ENCODE measurements around the gene EPB41L5.

Gene EPB41L5

DNA sequence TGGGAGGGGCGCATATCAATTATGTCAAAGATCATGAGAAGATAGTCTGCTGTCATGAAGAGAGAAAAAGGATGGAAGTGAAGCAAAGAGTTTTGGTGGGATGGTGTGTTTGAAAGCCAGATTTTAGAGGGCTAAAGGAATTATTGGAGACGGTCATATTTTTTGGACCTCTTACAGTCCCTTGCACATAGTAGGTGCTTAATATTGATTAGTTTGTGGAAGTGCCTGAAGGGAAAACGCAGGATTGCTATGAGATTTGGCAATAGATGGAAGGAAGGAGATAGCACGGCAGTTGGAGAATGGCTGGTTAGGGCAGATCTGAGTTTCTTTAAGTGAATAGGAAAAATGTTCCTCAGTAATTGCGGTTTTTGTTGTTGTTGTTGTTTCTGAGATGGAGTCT lies 15.9 kb downstream of the EPB41L5 start:
- TF ChIP-seq, protein P1, sequence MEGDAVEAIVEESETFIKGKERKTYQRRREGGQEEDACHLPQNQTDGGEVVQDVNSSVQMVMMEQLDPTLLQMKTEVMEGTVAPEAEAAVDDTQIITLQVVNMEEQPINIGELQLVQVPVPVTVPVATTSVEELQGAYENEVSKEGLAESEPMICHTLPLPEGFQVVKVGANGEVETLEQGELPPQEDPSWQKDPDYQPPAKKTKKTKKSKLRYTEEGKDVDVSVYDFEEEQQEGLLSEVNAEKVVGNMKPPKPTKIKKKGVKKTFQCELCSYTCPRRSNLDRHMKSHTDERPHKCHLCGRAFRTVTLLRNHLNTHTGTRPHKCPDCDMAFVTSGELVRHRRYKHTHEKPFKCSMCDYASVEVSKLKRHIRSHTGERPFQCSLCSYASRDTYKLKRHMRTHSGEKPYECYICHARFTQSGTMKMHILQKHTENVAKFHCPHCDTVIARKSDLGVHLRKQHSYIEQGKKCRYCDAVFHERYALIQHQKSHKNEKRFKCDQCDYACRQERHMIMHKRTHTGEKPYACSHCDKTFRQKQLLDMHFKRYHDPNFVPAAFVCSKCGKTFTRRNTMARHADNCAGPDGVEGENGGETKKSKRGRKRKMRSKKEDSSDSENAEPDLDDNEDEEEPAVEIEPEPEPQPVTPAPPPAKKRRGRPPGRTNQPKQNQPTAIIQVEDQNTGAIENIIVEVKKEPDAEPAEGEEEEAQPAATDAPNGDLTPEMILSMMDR (IDR thresholded peaks at IDR 0.05; ENCODE audit: control insufficient read depth, insufficient read depth, low read depth, low read length, missing control alignments) = no peak
- no peak for DNase-seq (ENCODE audit: low read depth)
- H3K4me3 ChIP-seq (ENCODE audit: control insufficient read depth, low read depth, low read length) = no peak overlapping the region

DNA sequence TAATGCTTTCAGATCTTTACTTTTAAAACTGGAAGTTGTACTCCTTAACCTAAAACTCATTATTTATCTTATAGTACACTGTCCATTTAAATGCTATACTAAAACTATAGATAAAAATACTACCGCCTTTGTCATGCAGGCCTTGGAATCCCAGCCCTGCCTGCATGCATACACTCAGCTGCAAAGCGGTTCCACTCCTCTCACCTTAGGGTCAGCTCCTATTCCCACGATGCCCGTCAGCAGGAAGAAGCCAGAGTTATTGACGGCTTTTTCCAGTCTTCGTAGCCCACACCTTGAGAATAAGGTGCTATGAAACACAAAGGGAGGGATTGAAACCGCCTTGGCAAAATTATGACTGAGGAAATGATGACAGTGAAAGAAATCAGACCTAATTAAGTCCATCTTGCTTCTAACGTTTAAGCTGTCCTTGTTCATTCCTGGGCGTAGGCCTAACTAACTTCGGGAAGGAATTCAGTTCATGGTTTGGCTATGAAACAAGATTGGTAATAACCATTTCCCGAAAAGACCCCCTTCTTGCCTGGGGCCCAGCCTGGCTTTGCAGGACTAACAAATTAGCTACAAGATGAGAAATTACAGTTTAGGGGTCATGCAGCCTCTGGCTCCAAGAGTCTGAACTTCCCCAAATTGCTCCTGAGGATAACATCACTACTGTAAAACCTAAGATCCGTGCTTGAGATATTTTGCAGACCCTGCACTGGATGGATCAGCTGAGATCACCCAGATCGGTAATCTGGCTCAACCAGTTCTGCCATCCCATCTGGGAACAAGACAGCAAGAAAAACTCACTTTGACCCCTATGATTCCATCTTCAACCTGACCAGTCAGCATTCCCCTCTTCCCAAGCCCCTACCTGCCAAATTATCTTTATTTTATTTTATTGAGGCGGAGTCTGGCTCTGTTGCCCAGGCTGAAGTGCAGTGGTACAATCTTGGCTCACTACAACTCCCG lies 17.1 kb downstream of the EPB41L5 start:
- TF ChIP-seq, protein P1 (IDR thresholded peaks at IDR 0.05; ENCODE audit: control insufficient read depth, insufficient read depth, low read depth, low read length, missing control alignments) = no peak
- DNase-seq (ENCODE audit: low read depth) = no peak
- H3K4me3 ChIP-seq (ENCODE audit: control insufficient read depth, low read depth, low read length) = no peak overlapping the region

DNA sequence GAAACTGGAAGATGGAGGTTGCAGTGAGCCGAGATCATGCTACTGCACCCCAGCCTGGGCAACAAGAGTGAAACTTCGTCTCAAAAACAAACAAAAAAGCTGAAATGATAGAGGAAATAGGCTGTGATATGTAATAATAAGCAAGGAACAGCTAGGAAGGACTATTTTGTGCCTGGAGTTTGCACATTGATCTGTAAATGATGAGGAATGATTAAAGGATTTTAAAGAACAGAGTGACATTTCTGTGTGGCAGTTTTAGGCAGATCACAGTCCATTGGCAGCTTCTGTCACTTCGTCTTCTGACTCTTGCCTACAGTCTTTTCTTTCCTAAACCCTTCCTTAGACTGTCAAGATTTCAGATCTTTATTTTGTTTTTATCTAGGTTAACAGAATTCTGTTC lies 19.4 kb downstream of the EPB41L5 start:
- TF ChIP-seq, protein P1 (IDR thresholded peaks at IDR 0.05; ENCODE audit: control insufficient read depth, insufficient read depth, low read depth, low read length, missing control alignments) = no peak
- DNase-seq (ENCODE audit: low read depth) = no peak
- H3K4me3 ChIP-seq (ENCODE audit: control insufficient read depth, low read depth, low read length) = no peak overlapping the region

DNA sequence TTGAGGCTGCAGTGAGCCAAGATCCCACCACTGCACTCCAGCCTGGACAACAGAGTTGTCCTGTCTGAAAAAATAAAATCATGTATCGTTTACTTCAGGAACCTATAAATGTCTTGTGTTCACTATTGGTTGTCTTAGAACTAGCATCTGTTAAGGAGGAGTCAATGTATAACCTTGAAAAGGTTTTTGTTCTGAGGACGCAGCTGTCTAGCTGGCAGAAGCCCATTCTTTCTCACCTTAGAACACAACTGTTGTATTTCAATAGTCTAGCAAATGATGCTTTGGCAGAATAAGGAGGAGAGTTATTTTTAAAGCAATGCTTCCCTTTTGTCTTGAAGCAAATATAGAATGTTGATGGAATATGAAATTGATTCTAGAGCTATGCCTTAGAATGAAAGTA lies 21.1 kb downstream of the EPB41L5 start:
- TF ChIP-seq, protein P1 (IDR thresholded peaks at IDR 0.05; ENCODE audit: control insufficient read depth, insufficient read depth, low read depth, low read length, missing control alignments) = no peak
- no peak overlapping the region for H3K4me3 ChIP-seq (ENCODE audit: control insufficient read depth, low read depth, low read length)
- DNase-seq (ENCODE audit: low read depth) = no peak

DNA sequence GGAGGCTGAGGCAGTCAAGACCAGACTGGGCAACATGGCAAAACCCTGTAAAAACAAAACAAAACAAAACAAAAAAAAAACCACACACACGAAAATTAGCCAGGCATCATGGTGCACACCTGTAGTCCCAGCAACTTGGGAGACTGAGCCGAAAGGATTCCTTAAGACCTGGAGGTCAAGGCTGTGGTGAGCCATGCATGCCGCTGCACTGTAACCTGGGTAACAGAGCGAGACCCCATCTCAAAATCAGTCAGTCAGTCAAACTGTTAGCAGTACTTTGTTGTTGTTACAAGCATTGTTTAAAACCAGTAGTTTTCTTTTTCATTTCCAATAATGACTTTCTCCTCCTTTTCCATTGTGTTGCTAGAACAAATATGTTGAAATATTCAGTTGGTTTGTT lies 21.7 kb downstream of the EPB41L5 start:
- TF ChIP-seq, protein P1 (IDR thresholded peaks at IDR 0.05; ENCODE audit: control insufficient read depth, insufficient read depth, low read depth, low read length, missing control alignments) = no peak
- H3K4me3 ChIP-seq (ENCODE audit: control insufficient read depth, low read depth, low read length) = no peak overlapping the region
- no peak for DNase-seq (ENCODE audit: low read depth)

DNA sequence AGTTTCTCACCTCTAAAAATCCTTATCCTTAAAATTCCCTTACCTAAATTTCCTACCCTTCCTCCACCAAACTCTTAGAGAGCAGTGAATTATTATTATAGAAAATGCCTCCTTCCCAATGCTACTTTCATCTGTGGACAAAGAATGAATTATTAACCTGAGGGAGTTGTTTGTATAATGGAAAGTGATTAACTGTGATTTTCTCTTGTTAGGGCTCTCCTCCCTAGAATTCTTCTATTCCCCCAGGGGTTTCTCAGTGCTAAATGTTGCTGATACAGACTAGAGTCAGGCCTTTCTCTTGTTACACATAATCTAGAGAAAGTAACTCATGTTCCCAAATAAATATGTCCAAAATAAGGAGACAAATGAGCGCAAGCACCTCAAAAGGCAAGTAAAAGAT lies 23.3 kb downstream of the EPB41L5 start:
- no peak overlapping the region for H3K4me3 ChIP-seq (ENCODE audit: control insufficient read depth, low read depth, low read length)
- no peak for DNase-seq (ENCODE audit: low read depth)
- TF ChIP-seq, protein P1 (IDR thresholded peaks at IDR 0.05; ENCODE audit: control insufficient read depth, insufficient read depth, low read depth, low read length, missing control alignments) = no peak
